Measurements from ENCODE around the gene JAM2.

DNA sequence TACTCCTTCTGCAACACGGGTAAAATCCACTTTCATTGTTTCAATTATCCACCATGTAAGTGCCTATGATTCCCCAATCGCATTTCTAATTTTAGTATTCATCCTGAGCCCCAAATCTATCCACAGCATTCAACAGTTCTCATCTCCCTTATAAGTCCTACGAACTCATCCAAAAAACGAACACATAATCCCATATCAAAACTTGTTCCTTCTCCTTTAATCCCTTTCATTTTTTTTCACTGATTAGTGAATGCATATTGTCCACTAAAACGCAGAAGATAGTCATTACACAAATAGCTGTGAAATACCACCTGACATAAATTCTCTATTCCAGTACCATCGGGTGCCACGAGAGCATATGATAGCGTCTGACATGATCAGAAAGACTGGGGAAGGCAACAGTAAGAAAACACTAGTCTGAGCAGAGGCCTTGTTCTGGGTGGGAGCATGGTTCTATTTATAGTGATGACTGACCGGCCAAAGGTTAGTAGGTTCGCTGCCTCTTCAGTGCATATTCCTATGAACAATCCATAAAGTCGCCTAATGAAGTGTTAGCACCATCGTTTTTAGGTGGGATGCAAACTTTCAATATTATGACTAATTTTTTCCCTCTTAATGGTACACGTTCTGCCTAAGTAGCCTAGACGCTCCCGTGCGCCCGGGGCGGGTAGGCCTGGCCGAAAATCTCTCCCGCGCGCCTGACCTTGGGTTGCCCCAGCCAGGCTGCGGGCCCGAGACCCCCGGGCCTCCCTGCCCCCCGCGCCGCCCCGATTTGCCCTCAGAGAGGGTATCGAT lies 95.0 kb downstream of the JAM2 start:
- TF ChIP-seq RAD21 (IDR thresholded peaks at IDR 0.05; ENCODE audit: insufficient read depth, low read depth, low read length) (no peak), BRCA1 (IDR thresholded peaks at IDR 0.05; ENCODE audit: low read depth, low read length) (no peak), EP300 (IDR thresholded peaks at IDR 0.05; ENCODE audit: borderline replicate concordance in 1 of 2, control insufficient read depth in 1 of 2, low read depth in 2 of 2, low read length in 2 of 2) (no peak), SMC3 (IDR thresholded peaks at IDR 0.05; ENCODE audit: borderline replicate concordance, low read length) (no peak), LARP7 (IDR thresholded peaks at IDR 0.05) (no peak), EZH2 (IDR thresholded peaks at IDR 0.05; ENCODE audit: borderline replicate concordance, control insufficient read depth, low read depth, low read length) (no peak), DPF2 (IDR thresholded peaks at IDR 0.05) (no peak)
- TF ChIP-seq, protein P1, sequence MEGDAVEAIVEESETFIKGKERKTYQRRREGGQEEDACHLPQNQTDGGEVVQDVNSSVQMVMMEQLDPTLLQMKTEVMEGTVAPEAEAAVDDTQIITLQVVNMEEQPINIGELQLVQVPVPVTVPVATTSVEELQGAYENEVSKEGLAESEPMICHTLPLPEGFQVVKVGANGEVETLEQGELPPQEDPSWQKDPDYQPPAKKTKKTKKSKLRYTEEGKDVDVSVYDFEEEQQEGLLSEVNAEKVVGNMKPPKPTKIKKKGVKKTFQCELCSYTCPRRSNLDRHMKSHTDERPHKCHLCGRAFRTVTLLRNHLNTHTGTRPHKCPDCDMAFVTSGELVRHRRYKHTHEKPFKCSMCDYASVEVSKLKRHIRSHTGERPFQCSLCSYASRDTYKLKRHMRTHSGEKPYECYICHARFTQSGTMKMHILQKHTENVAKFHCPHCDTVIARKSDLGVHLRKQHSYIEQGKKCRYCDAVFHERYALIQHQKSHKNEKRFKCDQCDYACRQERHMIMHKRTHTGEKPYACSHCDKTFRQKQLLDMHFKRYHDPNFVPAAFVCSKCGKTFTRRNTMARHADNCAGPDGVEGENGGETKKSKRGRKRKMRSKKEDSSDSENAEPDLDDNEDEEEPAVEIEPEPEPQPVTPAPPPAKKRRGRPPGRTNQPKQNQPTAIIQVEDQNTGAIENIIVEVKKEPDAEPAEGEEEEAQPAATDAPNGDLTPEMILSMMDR (IDR thresholded peaks at IDR 0.05 in 2 of 3, conservative IDR thresholded peaks at IDR 0.05 in 1 of 3; ENCODE audit: control insufficient read depth in 2 of 3, extremely low read depth in 1 of 3, insufficient read depth in 1 of 3, low read depth in 3 of 3, low read length in 3 of 3), result no peak
- TF ChIP-seq, protein P2, sequence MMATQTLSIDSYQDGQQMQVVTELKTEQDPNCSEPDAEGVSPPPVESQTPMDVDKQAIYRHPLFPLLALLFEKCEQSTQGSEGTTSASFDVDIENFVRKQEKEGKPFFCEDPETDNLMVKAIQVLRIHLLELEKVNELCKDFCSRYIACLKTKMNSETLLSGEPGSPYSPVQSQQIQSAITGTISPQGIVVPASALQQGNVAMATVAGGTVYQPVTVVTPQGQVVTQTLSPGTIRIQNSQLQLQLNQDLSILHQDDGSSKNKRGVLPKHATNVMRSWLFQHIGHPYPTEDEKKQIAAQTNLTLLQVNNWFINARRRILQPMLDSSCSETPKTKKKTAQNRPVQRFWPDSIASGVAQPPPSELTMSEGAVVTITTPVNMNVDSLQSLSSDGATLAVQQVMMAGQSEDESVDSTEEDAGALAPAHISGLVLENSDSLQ (IDR thresholded peaks at IDR 0.05), result peak; percentile 5; the same call in 1 of the 2 replicates
